Uterus (tissue), 4 donors: ENCODE data around the gene CLSTN3. TPM values are rescaled to one million over a fixed set of nuclear protein-coding genes. Genes with fewer than 3 reads are reported as not detected.

Experiments
- DNase-seq, 2 donors: peaks; one replicate each; pipeline ENCODE4 v3.0.0-alpha.2; 2019 to 2020
- H3K27ac ChIP-seq, 2 donors: fragments of 200-600 bp; sonication (generic); 1 replicate in 1 of 2; 2 replicates in 1 of 2; pipeline ENCODE4 v1.5.1; 2016 to 2018
- H3K27me3 ChIP-seq, 2 donors: fragments of 200-600 bp; sonication (generic); one replicate each; pipeline ENCODE4 v1.5.1; 2018 to 2019; ENCODE audit warnings: control low read depth in 1 of 2
- H3K36me3 ChIP-seq, 2 donors: fragments of 200-600 bp; sonication (generic); one replicate each; pipeline ENCODE4 v1.5.1; 2019; ENCODE audit warnings: control low read depth in 1 of 2
- H3K4me1 ChIP-seq, 2 donors: fragments of 200-600 bp; sonication (generic); one replicate each; pipeline ENCODE4 v1.5.1; 2018 to 2019; ENCODE audit warnings: control low read depth in 1 of 2
- H3K4me3 ChIP-seq, 2 donors: fragments of 200-600 bp; sonication (generic); 1 replicate in 1 of 2; 2 replicates in 1 of 2; pipeline ENCODE4 v1.5.1; 2018 to 2019; ENCODE audit warnings: mild to moderate bottlenecking in 1 of 2
- H3K9me3 ChIP-seq, 2 donors: fragments of 200-600 bp; sonication (generic); one replicate each; pipeline ENCODE4 v1.5.1; 2019; ENCODE audit warnings: control low read depth in 1 of 2
- POLR2A ChIP-seq, 2 donors: fragments of 450-650 bp; IDR thresholded peaks; one replicate each; pipeline ENCODE4 v1.6.1; 2016; ENCODE audit warnings: antibody characterized with exemption in 2 of 2, mild to moderate bottlenecking in 1 of 2, moderate library complexity in 1 of 2
- intact Hi-C: fragments of 100-400 bp; cut with DNase I; formaldehyde crosslinking; loops from one replicate; pipeline ENCODE4 v1.15.1; 2023; ENCODE audit warnings: low total_unique reads
- total RNA-seq, 4 donors: library from RNA; depleted of rRNA in 3 of 4; stranded (reverse); fragments of >200 nt in 3 of 4; gene quantifications; one replicate each; pipeline versions ENCODE4 v1.1.0 to v1.2.4, GENCODE V29; 2014 to 2023
- TF ChIP-seq, protein P1 (sequence below), 4 experiments: fragments of 200-600 bp in 2 of 4; fragments of 450-650 bp in 2 of 4; sonication (generic) in 2 of 4; IDR thresholded peaks; one replicate each; pipeline ENCODE4 v1.5.1; 2016 to 2019; ENCODE audit warnings: antibody characterized with exemption in 4 of 4, mild to moderate bottlenecking in 2 of 4, moderate library complexity in 1 of 4
- donor health status: DM: yes; HTN: yes; CAD: no.

CLSTN3 gene
- total RNA-seq, 4 donors from 2014 or later = 48.1 to 113 (median 94.7) TPM

DNA sequence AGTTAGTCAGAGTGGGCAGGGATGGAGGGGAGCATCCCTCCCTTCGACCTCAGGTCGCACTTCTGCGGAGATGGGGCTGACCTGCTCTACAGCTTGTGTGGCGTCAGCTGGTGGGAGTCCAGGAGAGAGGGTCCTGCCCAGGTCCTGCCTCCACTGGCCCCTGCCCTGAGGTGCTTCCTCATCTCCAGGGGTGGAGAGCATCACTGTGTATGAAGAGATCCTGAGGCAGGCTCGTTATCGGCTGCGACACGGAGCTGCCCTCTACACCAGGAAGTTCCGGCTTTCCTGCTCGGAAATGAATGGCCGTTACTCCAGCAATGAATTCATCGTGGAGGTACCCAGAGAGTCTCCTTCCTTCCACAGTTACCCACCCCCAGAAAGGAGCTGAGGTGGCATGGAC lies 20.2 kb downstream of the CLSTN3 start:
- Histone ChIP-seq H3K9me3 (no peaks in the 10 kb centered on the region), H3K4me3 (no peak overlapping the region), H3K36me3 (no peaks in the 10 kb centered on the region), H3K27ac (no peak overlapping the region), H3K4me1 (no peaks in the 10 kb centered on the region), H3K27me3 (no peaks in the 10 kb centered on the region)
- intact Hi-C loops = no loop called here
- TF ChIP-seq, protein P1, sequence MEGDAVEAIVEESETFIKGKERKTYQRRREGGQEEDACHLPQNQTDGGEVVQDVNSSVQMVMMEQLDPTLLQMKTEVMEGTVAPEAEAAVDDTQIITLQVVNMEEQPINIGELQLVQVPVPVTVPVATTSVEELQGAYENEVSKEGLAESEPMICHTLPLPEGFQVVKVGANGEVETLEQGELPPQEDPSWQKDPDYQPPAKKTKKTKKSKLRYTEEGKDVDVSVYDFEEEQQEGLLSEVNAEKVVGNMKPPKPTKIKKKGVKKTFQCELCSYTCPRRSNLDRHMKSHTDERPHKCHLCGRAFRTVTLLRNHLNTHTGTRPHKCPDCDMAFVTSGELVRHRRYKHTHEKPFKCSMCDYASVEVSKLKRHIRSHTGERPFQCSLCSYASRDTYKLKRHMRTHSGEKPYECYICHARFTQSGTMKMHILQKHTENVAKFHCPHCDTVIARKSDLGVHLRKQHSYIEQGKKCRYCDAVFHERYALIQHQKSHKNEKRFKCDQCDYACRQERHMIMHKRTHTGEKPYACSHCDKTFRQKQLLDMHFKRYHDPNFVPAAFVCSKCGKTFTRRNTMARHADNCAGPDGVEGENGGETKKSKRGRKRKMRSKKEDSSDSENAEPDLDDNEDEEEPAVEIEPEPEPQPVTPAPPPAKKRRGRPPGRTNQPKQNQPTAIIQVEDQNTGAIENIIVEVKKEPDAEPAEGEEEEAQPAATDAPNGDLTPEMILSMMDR (IDR thresholded peaks at IDR 0.05) = no peak
- TF ChIP-seq POLR2A (IDR thresholded peaks at IDR 0.05) = no peak
- no peak for DNase-seq

DNA sequence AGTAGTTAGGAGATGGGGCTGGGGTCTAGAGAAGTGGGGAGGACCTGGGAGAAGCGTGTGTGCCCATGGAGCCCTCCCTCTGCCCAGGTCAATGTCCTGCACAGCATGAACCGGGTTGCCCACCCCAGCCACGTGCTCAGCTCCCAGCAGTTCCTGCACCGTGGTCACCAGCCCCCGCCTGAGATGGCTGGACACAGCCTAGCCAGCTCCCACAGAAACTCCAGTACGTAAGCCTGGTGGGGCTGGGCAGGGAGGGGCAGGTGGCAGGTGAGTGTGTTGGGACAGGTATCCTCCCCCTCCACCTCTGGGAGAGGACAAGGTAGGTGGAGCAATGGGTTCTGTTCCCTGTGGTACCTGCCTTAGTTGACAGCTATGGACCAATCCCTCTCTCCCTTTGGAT lies 20.7 kb downstream of the CLSTN3 start:
- intact Hi-C loops = no loop called here
- no peak for TF ChIP-seq POLR2A (IDR thresholded peaks at IDR 0.05)
- TF ChIP-seq, protein P1 (IDR thresholded peaks at IDR 0.05) = no peak
- no peaks in the 10 kb centered on the region for H3K4me1 ChIP-seq
- no peaks in the 10 kb centered on the region for H3K9me3 ChIP-seq
- no peak for DNase-seq
- H3K36me3 ChIP-seq = no peaks in the 10 kb centered on the region
- H3K27me3 ChIP-seq = no peaks in the 10 kb centered on the region
- H3K4me3 ChIP-seq = no peak overlapping the region
- H3K27ac ChIP-seq = no peak overlapping the region

DNA sequence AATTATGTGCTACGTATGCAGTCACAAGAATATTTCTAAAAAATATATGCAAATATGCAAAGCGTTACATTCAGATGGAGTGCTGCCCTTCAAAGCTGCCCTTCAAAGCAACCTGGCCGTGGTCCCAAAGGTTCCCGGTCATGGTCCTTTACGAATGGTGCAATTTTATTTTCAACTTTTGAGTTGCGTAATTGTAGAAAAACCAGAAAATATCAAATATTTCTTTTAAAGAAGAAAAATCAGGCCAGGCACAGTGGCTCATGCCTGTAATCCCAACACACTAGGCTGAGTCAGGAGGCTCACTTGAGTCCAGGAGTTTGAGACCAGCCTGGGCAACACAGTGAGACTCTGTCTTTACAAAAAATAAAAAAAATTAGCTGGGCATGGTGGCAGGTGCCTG lies 21.4 kb downstream of the CLSTN3 start:
- Histone ChIP-seq H3K27ac (no peak overlapping the region), H3K4me3 (no peak overlapping the region), H3K36me3 (no peaks in the 10 kb centered on the region), H3K27me3 (no peaks in the 10 kb centered on the region), H3K9me3 (no peaks in the 10 kb centered on the region), H3K4me1 (no peaks in the 10 kb centered on the region)
- TF ChIP-seq, protein P1 (IDR thresholded peaks at IDR 0.05) = no peak
- no peak for TF ChIP-seq POLR2A (IDR thresholded peaks at IDR 0.05)
- intact Hi-C loops = no loop called here
- no peak for DNase-seq

DNA sequence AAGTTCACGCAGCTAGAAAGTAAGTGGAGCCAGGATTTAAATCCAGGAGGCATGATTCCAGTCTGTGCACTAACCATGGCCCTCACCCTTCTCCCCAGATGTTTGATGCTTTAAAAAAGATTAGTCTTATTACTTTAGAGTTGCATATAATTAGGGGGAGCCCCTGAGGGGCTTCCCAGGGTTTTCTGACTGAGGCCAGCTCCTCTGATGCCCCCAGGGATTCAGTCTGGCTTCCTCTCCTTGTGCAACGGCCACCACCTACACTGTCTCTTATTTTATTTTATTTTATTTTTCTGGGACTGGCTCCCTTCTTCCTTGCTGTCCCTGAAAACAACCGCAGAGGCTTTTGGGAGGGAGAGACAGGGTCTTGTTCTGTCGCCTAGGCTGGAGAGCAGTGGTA lies 22.6 kb downstream of the CLSTN3 start:
- Histone ChIP-seq H3K36me3 (no peaks in the 10 kb centered on the region), H3K4me1 (no peaks in the 10 kb centered on the region), H3K4me3 (no peak overlapping the region), H3K27me3 (no peaks in the 10 kb centered on the region), H3K9me3 (no peaks in the 10 kb centered on the region), H3K27ac (no peak overlapping the region)
- intact Hi-C loops = no loop called here
- DNase-seq = no peak
- TF ChIP-seq, protein P1 (IDR thresholded peaks at IDR 0.05) = no peak
- TF ChIP-seq POLR2A (IDR thresholded peaks at IDR 0.05) = no peak

DNA sequence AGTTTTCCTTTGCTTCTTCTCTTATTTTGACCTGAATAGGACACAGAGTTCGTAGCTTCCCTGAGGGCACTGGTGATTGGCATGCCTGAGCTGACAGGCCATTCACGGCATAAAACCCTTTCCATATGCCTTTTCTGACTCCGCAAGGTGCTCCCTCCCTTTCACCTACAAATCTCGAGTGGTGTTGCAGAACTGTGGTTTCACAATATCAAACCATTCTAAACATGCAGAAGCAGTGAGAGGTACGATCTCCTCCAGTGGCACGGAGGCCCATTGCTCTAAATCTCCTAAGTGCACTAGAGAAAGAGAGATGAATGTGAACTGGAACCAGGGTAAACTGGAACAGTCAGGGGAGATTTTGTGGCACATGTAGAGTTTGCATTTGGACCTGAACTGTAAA lies 23.9 kb downstream of the CLSTN3 start:
- DNase-seq = no peak
- Histone ChIP-seq H3K4me3 (no peak overlapping the region), H3K9me3 (no peaks in the 10 kb centered on the region), H3K27ac (no peak overlapping the region), H3K27me3 (no peaks in the 10 kb centered on the region), H3K4me1 (no peaks in the 10 kb centered on the region), H3K36me3 (no peaks in the 10 kb centered on the region)
- no peak for TF ChIP-seq POLR2A (IDR thresholded peaks at IDR 0.05)
- TF ChIP-seq, protein P1 (IDR thresholded peaks at IDR 0.05) = no peak
- intact Hi-C loops = no loop called here
